Right renal pelvis (tissue), 4 donors: Measurements from ENCODE around the gene EGFR. TPM values are rescaled to one million over a fixed set of nuclear protein-coding genes. Genes with fewer than 3 reads are reported as not detected.

Experiments used
- DNase-seq, 4 donors: peaks; one replicate each; pipeline ENCODE4 v3.0.0-alpha.2; 2013; ENCODE audit warnings: low read depth in 4 of 4, low spot score in 3 of 4, missing footprints in 1 of 4
- polyA plus RNA-seq, 4 donors: library from polyadenylated mRNA; unstranded; fragments of 120-200 nt; gene quantifications; one replicate each; pipeline ENCODE4 v1.2.1, GENCODE V29; 2013; ENCODE audit not compliant: insufficient read length in 4 of 4

Gene EGFR
- polyA plus RNA-seq, 4 donors: 27.3 to 37.0 (median 32.8) TPM

DNA sequence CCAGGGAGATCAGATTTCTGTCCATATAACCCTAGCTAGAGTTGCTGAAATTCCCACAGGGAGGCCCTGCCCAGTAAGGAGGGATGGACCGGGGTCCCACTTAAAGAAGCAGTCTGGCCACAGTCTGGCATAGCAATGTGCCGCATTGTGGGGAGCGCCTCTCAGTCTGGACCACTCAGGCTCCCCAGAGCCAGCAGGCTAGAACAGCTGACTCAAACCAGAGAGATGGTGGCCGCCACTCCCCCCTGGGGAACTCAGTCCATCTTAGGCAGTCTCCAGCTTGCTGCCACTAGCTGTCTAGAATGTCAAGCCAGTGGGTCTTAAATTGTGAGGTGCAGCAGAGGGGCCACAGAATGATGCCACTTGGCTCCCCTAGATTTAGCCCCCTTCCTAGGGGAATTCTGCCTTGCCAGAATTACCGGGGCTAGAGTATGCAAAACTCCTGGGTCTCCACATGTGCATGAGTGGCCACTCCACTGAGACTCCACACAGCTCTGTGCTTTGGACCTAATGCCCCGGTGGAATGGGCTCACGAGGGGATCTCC is 213.0 kb downstream of the EGFR start:
- DNase-seq: no peak

- DNase-seq: no peak
These were observed 214.2 kb downstream of the EGFR start for GRCh38 chr7:55233001-55233400.

GRCh38 chr7:55234408-55234807 is 215.6 kb downstream of the EGFR start:
- DNase-seq: no peak

GRCh38 chr7:55235115-55235514 is 216.3 kb downstream of the EGFR start:
- no peak for DNase-seq

DNA sequence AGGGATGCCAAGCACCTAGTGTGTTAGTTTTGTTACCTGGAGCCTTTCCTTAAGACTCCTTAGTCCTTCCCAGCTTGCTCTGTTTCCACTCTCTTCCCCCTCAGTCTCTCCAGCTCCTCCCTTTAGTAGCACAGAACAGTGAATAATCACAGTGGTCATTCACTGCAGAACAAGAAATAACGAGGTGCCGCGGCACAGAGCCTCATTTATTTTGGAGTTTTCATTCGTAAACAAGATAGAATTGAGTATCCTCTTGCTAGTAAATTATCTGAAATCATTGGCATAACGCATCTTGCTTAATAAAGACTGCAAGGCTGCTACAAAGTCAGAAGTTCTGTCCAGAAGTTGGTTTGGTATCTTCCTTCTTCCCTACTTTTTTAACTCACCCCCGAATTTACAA is 217.0 kb downstream of the EGFR start:
- DNase-seq: no peak

GRCh38 chr7:55236476-55236875 is 217.7 kb downstream of the EGFR start:
- DNase-seq: no peak

DNA sequence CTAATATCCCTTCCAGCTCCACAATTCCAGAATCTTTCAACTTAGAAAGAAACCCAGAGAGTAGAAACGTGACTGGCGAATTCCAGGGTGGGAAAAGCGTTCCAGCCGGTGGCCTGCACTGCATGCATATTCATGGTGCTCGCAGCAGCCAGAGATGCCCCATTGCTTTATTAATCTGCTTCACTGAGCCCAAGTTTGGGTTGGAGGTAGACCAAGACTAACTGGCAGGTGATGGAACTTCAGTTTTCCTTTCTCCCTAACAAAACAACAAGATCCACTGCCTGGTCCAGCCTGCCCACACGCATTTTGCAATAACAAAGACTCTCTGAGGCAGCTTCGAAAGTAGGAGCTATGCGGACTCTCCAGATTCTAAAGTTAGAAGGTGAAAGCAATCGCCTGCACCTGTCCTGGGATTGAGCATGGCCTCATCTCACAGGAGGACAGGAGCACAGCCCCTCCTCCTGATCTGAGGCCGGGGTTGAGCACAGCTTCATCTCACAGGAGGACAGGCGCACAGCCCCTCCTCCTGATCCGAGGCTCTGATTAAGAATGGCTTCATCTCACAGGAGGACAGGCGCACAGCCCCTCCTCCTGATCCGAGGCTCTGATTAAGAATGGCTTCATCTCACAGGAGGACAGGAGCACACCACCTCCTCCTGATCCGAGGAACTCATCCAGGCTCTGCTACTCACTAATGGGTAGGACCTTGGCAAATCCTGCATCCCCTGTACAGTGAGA is 218.5 kb downstream of the EGFR start:
- no peak for DNase-seq

DNA sequence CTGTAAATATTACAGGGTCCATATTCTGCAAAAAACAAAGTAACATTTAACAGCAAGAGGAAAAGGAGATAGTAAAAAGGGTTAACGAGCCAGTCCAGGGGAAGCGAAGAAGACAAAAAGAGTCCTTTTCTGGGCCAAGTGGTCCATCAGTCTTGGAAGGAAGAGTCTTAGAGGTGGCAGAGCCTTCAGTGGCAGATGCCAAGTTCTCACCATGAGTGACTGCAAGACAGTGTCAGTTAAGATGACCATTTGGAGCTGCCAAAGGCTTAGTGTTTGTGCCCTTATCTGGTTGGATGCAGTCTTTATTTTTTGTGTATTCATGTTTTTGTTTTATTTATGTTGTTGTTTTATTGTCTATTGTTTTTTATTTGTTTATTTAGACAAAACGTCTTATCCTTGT is 220.6 kb downstream of the EGFR start:
- DNase-seq: no peak

GRCh38 chr7:55240418-55241142 is 221.8 kb downstream of the EGFR start:
- no peak for DNase-seq

DNA sequence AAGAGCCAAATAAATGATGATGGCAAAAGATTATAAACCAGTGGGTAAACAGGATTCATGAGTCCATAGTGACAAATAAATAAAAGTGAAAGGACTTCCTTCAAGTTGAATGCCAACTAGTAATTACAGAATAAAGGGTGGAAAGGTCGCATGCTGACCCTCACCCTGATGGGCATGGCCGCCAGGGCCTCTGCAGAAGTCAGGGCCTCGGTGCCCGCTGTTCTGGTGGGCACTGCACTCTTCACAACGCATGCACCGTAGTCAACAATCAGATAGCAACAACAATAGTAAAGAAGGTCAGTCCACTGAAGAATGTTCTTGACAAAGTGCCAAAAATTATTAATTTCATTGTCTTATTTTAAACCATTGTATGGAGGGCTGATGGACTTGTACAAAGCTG is 223.1 kb downstream of the EGFR start:
- DNase-seq: no peak

DNA sequence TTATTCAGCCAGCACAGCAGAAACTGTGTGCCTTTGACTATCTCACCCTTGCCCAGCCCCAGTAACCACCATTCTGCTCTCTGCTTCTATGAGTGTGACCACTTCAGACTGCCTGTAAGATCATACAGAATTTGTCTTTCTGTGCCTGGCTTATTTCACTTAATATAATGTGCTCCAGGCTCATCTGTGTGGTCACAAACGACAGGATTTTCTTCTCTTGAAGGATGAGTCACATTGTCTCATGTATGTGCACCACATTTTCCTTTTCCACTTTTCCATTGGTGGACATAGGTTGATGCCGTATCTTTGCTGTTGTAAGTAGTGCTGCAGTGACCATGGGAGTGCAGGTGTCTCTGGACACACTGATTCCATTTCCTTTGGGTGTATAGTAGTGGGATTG is 223.8 kb downstream of the EGFR start:
- no peak for DNase-seq

DNA sequence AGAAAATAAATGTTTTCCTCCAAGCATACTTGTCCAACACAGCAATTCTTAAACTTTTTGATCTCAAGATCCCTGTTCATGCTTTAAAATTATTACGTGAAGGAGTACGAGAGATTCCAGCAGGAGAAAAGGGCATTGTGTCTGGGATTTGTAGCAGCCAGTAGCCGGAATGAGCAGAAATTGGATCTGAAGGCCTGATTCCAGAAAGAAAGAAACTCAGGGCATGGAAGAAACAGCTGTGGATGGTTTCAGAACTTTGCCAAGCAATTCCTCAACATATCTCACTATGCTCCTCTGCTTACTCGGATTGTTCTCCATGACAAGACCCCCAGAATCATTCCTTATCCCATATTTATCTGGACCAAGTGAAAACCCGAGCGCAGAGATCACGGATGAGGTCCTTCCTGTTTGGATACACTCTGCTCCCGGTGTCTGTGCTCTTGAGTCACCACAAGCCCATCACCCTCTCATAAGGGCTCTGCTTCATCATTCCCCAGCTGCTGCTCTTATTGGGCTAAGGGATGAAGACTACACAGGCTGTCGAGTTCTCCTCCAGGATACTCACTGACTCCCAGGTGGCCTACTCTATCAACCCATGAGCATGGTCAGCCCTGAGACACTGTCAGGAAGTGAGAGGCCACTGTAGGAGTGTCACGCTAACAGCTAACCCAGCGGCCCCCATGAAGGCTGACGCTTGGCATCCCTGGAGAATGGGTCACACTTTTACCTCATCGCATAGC is 225.4 kb downstream of the EGFR start:
- no peak for DNase-seq

- no peak for DNase-seq
These were observed 226.5 kb downstream of the EGFR start for GRCh38 chr7:55245271-55245723.

- DNase-seq: no peak
These were observed 227.4 kb downstream of the EGFR start for GRCh38 chr7:55246171-55246570.

DNA sequence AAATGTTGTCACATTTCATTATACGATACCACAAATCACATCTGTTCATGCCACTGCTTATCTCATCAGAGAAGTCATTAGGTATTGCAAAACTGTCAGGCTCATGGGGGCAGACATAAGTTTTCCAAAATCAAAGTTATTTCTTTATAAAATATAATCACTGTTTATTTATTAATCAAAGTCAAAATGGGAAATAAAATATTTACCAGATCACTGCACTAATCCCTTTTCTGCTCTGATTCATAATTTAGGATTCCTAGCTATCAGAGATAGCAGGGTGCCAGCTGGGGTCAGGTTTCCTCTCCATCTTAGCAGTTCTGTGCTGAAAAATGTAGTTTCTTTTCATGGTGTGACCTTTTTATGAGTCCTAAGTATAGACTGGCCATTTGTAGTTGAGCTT is 228.6 kb downstream of the EGFR start:
- no peak for DNase-seq

- DNase-seq: no peak
These were observed 229.7 kb downstream of the EGFR start for GRCh38 chr7:55248526-55248925.

DNA sequence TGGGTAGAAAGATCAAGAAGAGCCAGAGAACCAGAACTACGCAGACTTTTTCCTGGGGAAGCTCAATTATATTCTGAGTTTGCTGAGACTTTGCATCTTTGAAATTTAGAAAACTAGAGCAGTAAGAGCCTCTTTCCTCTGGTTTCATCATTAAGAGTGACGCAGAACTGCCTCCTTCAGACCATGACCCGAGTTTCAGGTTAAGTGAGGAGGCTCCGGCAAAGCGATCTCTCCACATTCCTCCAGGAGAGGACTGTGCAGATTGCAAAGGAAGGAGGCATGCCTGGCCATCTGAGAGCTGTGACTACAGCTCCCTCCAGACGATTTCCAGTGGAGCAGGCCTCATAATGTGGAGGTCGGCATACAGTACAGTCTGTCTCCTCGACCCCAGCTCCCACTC is 230.5 kb downstream of the EGFR start:
- DNase-seq: no peak

DNA sequence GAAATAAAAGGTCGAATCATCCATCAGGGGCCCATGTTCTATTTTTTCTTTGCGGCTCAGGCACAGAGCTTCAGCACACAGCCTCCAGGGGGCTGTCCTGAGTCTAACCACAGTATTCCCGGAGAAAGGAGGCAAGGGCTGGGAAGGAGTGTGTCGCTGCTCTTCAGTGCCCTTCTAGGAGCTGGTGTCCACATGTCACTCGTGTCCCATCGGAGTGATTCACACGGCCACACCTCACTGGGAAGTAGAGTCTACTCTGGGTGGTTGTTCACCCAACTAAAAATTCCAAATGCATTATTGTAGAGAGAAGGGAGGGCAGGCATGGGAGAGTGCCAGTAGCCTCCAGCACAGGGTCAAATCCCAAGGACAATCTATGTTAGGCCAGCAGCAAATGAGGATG is 231.5 kb downstream of the EGFR start:
- DNase-seq: no peak

- DNase-seq: no peak
These were observed 232.5 kb downstream of the EGFR start for GRCh38 chr7:55251313-55251712.

DNA sequence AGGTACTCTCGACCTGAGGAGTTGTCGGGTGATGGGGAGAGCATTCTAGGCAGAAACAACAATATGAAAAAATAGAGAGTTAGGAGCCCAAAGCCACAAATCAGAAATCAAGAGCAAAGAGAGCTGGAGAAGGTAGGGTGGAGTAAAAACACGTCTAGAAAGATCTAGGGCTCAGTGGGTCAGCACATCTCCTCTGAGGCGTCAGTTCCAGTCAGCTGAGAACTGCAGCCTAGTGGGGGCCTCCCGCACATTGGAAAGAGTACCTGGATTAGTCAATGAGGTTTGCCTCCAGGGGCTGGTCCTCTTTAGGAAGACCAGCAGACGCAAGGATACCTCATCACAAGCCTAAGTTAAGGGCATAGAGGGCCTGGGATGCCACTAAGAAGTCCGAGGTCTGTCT is 233.1 kb downstream of the EGFR start:
- no peak for DNase-seq

GRCh38 chr7:55252386-55252785 is 233.6 kb downstream of the EGFR start:
- DNase-seq: no peak
